MCF 10A (cell line): ENCODE measurements around the gene SPRN. TPM values are rescaled to one million over a fixed set of nuclear protein-coding genes. Genes with fewer than 3 reads are reported as not detected.
"Not testable (repeated sequence)": the region's sequence is repeated elsewhere in the genome, so short reads cannot be mapped to it uniquely, and the experiment has no call there.

Experiments used
- Bru-seq: library from RNA; stranded (reverse); fragments of 400-500 nt; gene quantifications from one replicate; lab custom pipeline; 2021; lab: Mats Ljungman, UMichigan
- BruChase-seq, 2 experiments: library from RNA; stranded (reverse); fragments of 400-500 nt; gene quantifications; one replicate each; lab custom pipeline; 2021; lab: Mats Ljungman, UMichigan
- BruUV-seq: library from RNA; stranded (reverse); fragments of 400-500 nt; replicated peaks from 2 replicates; lab custom pipeline; 2021; lab: Mats Ljungman, UMichigan
- CTCF ChIA-PET: fragments of 300-600 bp; sonication (Branson Sonifier 250); formaldehyde crosslinking; extraction: SDS; loops from one replicate; lab custom pipeline; 2021; ENCODE audit warnings: antibody characterized with exemption, inconsistent platforms; lab: Yijun Ruan, JAX
- POLR2A ChIA-PET: fragments of 300-600, 350-650 bp; sonication (Branson Sonifier 250); formaldehyde crosslinking; extraction: SDS; loops from one replicate; lab custom pipeline; 2020; ENCODE audit warnings: antibody characterized with exemption, inconsistent platforms; lab: Yijun Ruan, JAX
- DNase-seq: peaks from one replicate; pipeline ENCODE4 v3.0.0-alpha.2; 2018; ENCODE audit not compliant: unreplicated experiment
- H3K27ac Mint-ChIP-seq: one replicate; pipeline ENCODE4 v1.8.0; 2022; ENCODE audit warnings: mild to moderate bottlenecking, low read depth, mixed read lengths; ENCODE audit not compliant: unreplicated experiment
- H3K27me3 Mint-ChIP-seq: one replicate; pipeline ENCODE4 v1.8.0; 2022; ENCODE audit warnings: mixed read lengths; ENCODE audit not compliant: insufficient read depth, unreplicated experiment
- H3K36me3 Mint-ChIP-seq: one replicate; pipeline ENCODE4 v1.8.0; 2022; ENCODE audit warnings: mild to moderate bottlenecking, moderate library complexity, mixed read lengths; ENCODE audit not compliant: insufficient read depth, unreplicated experiment
- H3K4me1 Mint-ChIP-seq: one replicate; pipeline ENCODE4 v1.8.0; 2022; ENCODE audit warnings: mixed read lengths; ENCODE audit not compliant: insufficient read depth, unreplicated experiment
- H3K4me3 Mint-ChIP-seq: one replicate; pipeline ENCODE4 v1.8.0; 2022; ENCODE audit warnings: mild to moderate bottlenecking, moderate library complexity, mixed read lengths; ENCODE audit not compliant: unreplicated experiment
- H3K9me3 Mint-ChIP-seq: one replicate; pipeline ENCODE4 v1.8.0; 2022; ENCODE audit warnings: mixed read lengths; ENCODE audit not compliant: unreplicated experiment
- intact Hi-C: fragments of 100-400 bp; cut with micrococcal nuclease; formaldehyde crosslinking; loops from 2 replicates; pipeline ENCODE4 v1.14.1; 2022
- long read RNA-seq: library from polyadenylated mRNA; stranded (forward); transcript quantifications from one replicate; pipeline ENCODE4 v2.0.0, GENCODE V29; 2022
- total RNA-seq: library from RNA; stranded (reverse); gene quantifications from 2 replicates; pipeline ENCODE4 v1.2.3, GENCODE V29; 2022
- TF ChIP-seq, protein P1 (sequence below): fragments of 200-600 bp; IDR thresholded peaks from one replicate; pipeline ENCODE4 v1.8.0; 2022; ENCODE audit warnings: antibody characterized with exemption, mild to moderate bottlenecking; ENCODE audit not compliant: unreplicated experiment

The SPRN gene, protein sequence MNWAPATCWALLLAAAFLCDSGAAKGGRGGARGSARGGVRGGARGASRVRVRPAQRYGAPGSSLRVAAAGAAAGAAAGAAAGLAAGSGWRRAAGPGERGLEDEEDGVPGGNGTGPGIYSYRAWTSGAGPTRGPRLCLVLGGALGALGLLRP
- total RNA-seq = not detected in 2 replicates
- Bru-seq, nascent RNA = not detected
- BruChase-seq, experiment 1, labeled RNA remaining after a 6-hour chase = not detected
- BruChase-seq, experiment 2, labeled RNA remaining after a 2-hour chase = not detected
- long read RNA-seq = 0 reads

DNA sequence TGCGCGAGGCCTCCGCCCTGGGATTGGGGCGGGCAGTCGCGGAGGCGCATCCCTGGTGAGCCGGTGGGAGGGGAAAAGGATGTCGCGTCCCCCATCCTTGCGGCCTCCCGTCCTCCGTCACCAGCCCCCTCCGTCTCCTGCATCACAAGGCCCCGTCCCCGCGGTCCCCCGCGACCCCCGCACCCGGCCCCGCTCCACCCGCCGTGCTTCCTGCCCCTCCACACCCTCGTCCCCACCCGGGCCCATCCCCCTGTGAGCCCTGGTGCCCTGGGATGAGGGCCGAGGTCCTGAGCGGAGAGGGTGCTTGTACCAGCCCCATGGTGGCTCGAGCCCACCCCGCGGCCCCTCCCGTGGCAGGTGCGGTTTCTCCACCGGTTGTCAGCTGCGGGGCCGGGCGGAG is at the start of gene SPRN:
SPRN (minus strand) TSS at position 25 of the 400 bp plus-strand sequence. CDS start 944 bp downstream, outside the sequence.
- H3K4me3 Mint-ChIP-seq, CTCF ChIA-PET, POLR2A ChIA-PET, intact Hi-C loops, H3K27ac Mint-ChIP-seq, H3K4me1 Mint-ChIP-seq, H3K9me3 Mint-ChIP-seq, H3K27me3 Mint-ChIP-seq, DNase-seq, BruUV-seq: not testable (repeated sequence)
- H3K36me3 Mint-ChIP-seq = peaks cover 17% of the 10 kb centered on the region

DNA sequence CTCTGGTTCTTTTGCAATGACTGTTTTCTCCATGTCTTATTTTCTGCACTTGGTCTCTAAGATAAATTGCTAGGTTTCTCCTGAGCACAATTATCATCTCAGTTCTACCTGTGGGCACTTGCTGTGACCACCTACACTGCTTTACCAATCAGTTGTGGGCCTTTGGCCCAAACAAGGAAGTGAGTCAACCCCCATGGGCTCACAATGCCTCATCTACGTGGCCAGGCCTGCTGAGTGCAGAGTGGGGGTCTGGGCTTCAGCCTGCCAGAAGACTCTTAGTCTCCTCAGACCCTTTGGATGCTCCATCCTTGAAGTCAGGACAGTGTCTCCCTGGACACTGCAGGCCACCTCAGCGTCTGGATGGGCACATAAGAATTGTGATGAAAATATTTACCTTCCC is 49.6 kb upstream of the SPRN start:
- H3K27ac Mint-ChIP-seq = no peak overlapping the region

DNA sequence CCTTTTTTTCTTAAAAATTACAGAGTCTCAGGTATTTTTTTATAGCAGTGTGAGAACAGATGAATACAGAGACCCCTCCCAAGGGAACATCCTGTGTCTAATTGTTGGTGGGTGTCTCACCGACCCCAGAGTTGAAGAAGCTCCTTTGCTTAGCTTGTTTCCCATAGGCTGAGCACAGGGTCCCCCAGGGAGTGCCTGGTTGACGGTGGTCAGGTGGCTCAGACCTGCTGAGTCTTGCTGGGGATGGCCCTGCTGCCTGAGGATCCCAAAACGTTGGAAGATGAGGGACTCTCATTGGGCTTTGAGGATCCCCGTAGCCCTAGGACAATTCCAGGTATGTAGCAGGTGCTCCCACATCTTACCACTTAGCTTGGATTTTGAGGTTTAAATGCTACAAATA is 48.8 kb upstream of the SPRN start:
- Mint-ChIP-seq H3K36me3 (no peaks in the 10 kb centered on the region), H3K9me3 (peaks cover 6% of the 10 kb centered on the region), H3K27me3 (no peaks in the 10 kb centered on the region), H3K4me1 (no peaks in the 10 kb centered on the region), H3K27ac (no peak overlapping the region), H3K4me3 (no peak overlapping the region)
- DNase-seq = no peak
- ChIA-PET CTCF (no interaction called here), POLR2A (no interaction called here)
- intact Hi-C loops = no loop called here
- BruUV-seq = no TSS peak
- TF ChIP-seq, protein P1, sequence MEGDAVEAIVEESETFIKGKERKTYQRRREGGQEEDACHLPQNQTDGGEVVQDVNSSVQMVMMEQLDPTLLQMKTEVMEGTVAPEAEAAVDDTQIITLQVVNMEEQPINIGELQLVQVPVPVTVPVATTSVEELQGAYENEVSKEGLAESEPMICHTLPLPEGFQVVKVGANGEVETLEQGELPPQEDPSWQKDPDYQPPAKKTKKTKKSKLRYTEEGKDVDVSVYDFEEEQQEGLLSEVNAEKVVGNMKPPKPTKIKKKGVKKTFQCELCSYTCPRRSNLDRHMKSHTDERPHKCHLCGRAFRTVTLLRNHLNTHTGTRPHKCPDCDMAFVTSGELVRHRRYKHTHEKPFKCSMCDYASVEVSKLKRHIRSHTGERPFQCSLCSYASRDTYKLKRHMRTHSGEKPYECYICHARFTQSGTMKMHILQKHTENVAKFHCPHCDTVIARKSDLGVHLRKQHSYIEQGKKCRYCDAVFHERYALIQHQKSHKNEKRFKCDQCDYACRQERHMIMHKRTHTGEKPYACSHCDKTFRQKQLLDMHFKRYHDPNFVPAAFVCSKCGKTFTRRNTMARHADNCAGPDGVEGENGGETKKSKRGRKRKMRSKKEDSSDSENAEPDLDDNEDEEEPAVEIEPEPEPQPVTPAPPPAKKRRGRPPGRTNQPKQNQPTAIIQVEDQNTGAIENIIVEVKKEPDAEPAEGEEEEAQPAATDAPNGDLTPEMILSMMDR = no peak

More for the DNA sequence above, 49.6 kb upstream of the SPRN start:
- no peaks in the 10 kb centered on the region for H3K36me3 Mint-ChIP-seq
- intact Hi-C loops = no loop called here
- DNase-seq = no peak
- TF ChIP-seq, protein P1 = no peak
- no peaks in the 10 kb centered on the region for H3K27me3 Mint-ChIP-seq
- H3K9me3 Mint-ChIP-seq = peaks cover 6% of the 10 kb centered on the region
- H3K4me3 Mint-ChIP-seq = no peak overlapping the region
- ChIA-PET POLR2A (no interaction called here), CTCF (no interaction called here)
- H3K4me1 Mint-ChIP-seq = no peaks in the 10 kb centered on the region
- BruUV-seq = no TSS peak

DNA sequence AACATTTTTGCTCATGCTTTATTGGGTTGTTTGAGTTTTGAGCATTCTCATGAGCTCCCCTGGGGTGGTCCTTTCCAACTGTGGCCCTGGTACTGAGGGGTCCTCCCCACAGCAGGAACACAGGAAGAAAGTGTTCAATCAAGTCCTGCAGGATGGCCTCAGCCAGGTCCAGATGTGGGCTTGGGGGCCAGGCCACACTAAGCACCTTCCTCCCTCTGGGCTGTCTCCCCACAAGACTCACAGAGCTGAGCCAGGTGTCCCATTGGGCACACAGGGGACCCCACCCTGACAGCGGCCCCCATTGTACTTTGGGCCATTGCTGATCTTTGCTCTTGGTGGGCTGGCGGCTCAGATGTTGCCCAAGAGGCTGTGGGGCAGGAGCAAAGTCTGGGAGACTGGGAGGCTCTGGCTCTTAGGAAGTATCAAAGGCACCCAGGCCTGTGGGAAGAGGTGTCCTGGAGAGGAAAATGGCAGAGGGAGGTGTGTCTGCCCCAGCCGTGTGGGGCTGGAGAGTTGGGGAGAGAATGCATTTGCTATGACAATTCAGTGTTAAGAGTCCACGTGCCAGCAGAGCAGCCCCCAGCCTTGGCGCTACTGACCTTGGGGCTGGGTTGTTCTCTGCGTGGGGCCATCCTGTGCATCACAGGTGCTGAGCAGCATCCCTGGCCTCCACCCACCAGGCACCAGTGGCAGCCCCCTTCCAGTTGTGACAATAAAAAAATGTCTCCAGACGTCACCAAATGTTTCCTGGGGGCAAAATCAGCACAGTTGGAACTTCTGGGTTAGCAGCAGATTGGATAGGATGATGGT is 47.1 kb upstream of the SPRN start:
- CTCF ChIA-PET = interaction anchor here (0.7 kb wide), 1 partner anchor 9 kb away, joined by 3 read pairs; no protein-coding TSS in a partner anchor
- POLR2A ChIA-PET = no interaction called here
- TF ChIP-seq, protein P1 = no peak
- no TSS peak for BruUV-seq
- H3K4me1 Mint-ChIP-seq = no peaks in the 10 kb centered on the region
- H3K36me3 Mint-ChIP-seq = no peaks in the 10 kb centered on the region
- no peak overlapping the region for H3K27ac Mint-ChIP-seq
- no peak overlapping the region for H3K4me3 Mint-ChIP-seq
- intact Hi-C loops = no loop called here
- H3K27me3 Mint-ChIP-seq = no peaks in the 10 kb centered on the region
- H3K9me3 Mint-ChIP-seq = peaks cover 6% of the 10 kb centered on the region
- DNase-seq = no peak

DNA sequence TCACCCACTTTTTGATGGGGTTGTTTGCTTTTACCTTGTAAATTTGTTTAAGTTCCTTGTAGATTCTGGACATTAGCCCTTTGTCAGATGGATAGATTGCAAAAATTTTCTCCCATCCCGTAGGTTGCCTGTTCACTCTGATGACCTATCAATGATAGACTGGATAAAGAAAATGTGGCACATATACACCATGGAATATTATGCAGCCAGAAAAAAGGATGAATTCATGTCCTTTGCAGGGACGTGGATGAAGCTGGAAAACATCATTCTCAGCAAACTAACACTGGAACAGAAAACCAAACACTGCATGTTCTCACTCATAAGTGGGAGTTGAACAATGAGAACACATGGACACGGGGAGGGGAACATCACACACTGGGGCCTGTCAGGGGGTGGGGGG is 44.8 kb upstream of the SPRN start:
- BruUV-seq, H3K9me3 Mint-ChIP-seq: not testable (repeated sequence)

More for the DNA sequence above, 44.8 kb upstream of the SPRN start:
- H3K27me3 Mint-ChIP-seq, H3K36me3 Mint-ChIP-seq, H3K4me1 Mint-ChIP-seq, intact Hi-C loops, POLR2A ChIA-PET, H3K27ac Mint-ChIP-seq, H3K4me3 Mint-ChIP-seq, DNase-seq: not testable (repeated sequence)
- CTCF ChIA-PET = interaction anchor here (0.9 kb wide), 1 partner anchor 139 kb away, joined by 3 read pairs; no protein-coding TSS in a partner anchor
